HepG2 (cell line): ENCODE measurements around the gene CXCR5. TPM values are rescaled to one million over a fixed set of nuclear protein-coding genes. Genes with fewer than 3 reads are reported as not detected.

Source experiments
- ARNT ChIP-seq: fragments of 450-650 bp; IDR thresholded peaks from 2 replicates; pipeline ENCODE4 v1.6.1; 2017
- ATAD3A ChIP-seq: sonication (generic); formaldehyde crosslinking; IDR thresholded peaks from 2 replicates; pipeline ENCODE4 v1.4.0; 2020; ENCODE audit warnings: missing genetic modification reagents
- ELF1 ChIP-seq: sonication (generic); formaldehyde crosslinking; IDR thresholded peaks from 2 replicates; pipeline ENCODE4 v1.4.0; 2020; ENCODE audit warnings: missing genetic modification reagents
- ERF ChIP-seq: IDR thresholded peaks from 2 replicates; pipeline ENCODE4 v1.6.1; 2018; ENCODE audit warnings: missing biosample characterization, missing genetic modification reagents
- FOXJ3 ChIP-seq: sonication (generic); formaldehyde crosslinking; IDR thresholded peaks from 2 replicates; pipeline ENCODE4 v1.4.0; 2020; ENCODE audit warnings: missing genetic modification reagents, mild to moderate bottlenecking, borderline replicate concordance
- FUBP1 ChIP-seq: sonication (generic); formaldehyde crosslinking; IDR thresholded peaks from 2 replicates; pipeline ENCODE4 v1.5.1; 2020; ENCODE audit warnings: missing genetic modification reagents, mild to moderate bottlenecking, borderline replicate concordance
- GABPB1 ChIP-seq: IDR thresholded peaks from 2 replicates; pipeline ENCODE4 v1.6.1; 2016; ENCODE audit warnings: mild to moderate bottlenecking, missing genetic modification reagents, moderate library complexity, missing compliant biosample characterization
- HNF4G ChIP-seq, 2 experiments: sonication (generic) in 1 of 2; formaldehyde crosslinking in 1 of 2; IDR thresholded peaks; 2 replicates each; pipeline versions ENCODE4 v1.4.0 to v1.6.1; 2011 to 2020; ENCODE audit warnings: borderline replicate concordance in 2 of 2, low read depth in 2 of 2, mild to moderate bottlenecking in 2 of 2, low read length in 1 of 2, missing genetic modification reagents in 1 of 2, moderate library complexity in 1 of 2
- HNRNPH1 ChIP-seq: fragments of 200-400 bp; formaldehyde crosslinking; optimal IDR thresholded peaks from 2 replicates; pipeline ENCODE3; 2017; ENCODE audit warnings: mild to moderate bottlenecking, low read depth, low read length
- ISL2 ChIP-seq: sonication (generic); formaldehyde crosslinking; IDR thresholded peaks from 2 replicates; pipeline ENCODE4 v1.5.0; 2020; ENCODE audit warnings: missing genetic modification reagents
- JUN ChIP-seq: sonication (generic); formaldehyde crosslinking; IDR thresholded peaks from 2 replicates; pipeline ENCODE4 v1.4.0; 2020; ENCODE audit warnings: mild to moderate bottlenecking, missing genetic modification reagents
- MAFF ChIP-seq: IDR thresholded peaks from 2 replicates; pipeline ENCODE4 v1.6.1; 2011; ENCODE audit warnings: low read depth, low read length, improper control_type of control experiment
- NR2C2 ChIP-seq: sonication (generic); formaldehyde crosslinking; IDR thresholded peaks from 2 replicates; pipeline ENCODE4 v1.4.0; 2020; ENCODE audit warnings: missing genetic modification reagents, mild to moderate bottlenecking, moderate library complexity, borderline replicate concordance
- PPARG ChIP-seq: conservative IDR thresholded peaks from 2 replicates; pipeline ENCODE4 v1.6.1; 2016; ENCODE audit warnings: missing biosample characterization, missing genetic modification reagents
- RARG ChIP-seq: sonication (generic); formaldehyde crosslinking; IDR thresholded peaks from 2 replicates; pipeline ENCODE4 v1.4.0; 2020; ENCODE audit warnings: low read depth, mild to moderate bottlenecking, missing genetic modification reagents
- TEAD2 ChIP-seq: sonication (generic); formaldehyde crosslinking; IDR thresholded peaks from 2 replicates; pipeline ENCODE4 v1.9.0; 2021; ENCODE audit warnings: missing genetic modification reagents
- XRCC5 ChIP-seq: fragments of 200-400 bp; formaldehyde crosslinking; optimal IDR thresholded peaks from 2 replicates; pipeline ENCODE3; 2017; ENCODE audit warnings: mild to moderate bottlenecking, low read length
- ZFX ChIP-seq: sonication (generic); formaldehyde crosslinking; IDR thresholded peaks from 2 replicates; pipeline ENCODE4 v1.4.0; 2020; ENCODE audit warnings: mild to moderate bottlenecking, low read depth, missing genetic modification reagents, moderate library complexity
- ZNF484 ChIP-seq: sonication (generic); formaldehyde crosslinking; IDR thresholded peaks from 2 replicates; pipeline ENCODE4 v1.5.1; 2020; ENCODE audit warnings: mild to moderate bottlenecking, low read depth, missing genetic modification reagents, borderline replicate concordance
- ZNF546 ChIP-seq: sonication (generic); formaldehyde crosslinking; conservative IDR thresholded peaks from 2 replicates; pipeline ENCODE4 v1.8.1; 2023; ENCODE audit warnings: mild to moderate bottlenecking, missing genetic modification reagents
- ZNF616 ChIP-seq: sonication (generic); formaldehyde crosslinking; IDR thresholded peaks from 2 replicates; pipeline ENCODE4 v1.5.0; 2020; ENCODE audit warnings: low read depth, mild to moderate bottlenecking, missing genetic modification reagents
- ZNF652 ChIP-seq: IDR thresholded peaks from 2 replicates; pipeline ENCODE4 v1.6.1; 2016; ENCODE audit warnings: low read depth, borderline replicate concordance
- ZNF740 ChIP-seq: sonication (generic); formaldehyde crosslinking; IDR thresholded peaks from 2 replicates; pipeline ENCODE4 v1.4.0; 2020; ENCODE audit warnings: missing genetic modification reagents
- ZNF850 ChIP-seq: sonication (generic); formaldehyde crosslinking; conservative IDR thresholded peaks from 2 replicates; pipeline ENCODE4 v1.9.0; 2021; ENCODE audit warnings: mild to moderate bottlenecking, missing genetic modification reagents
- ZUFSP ChIP-seq: sonication (generic); formaldehyde crosslinking; IDR thresholded peaks from 2 replicates; pipeline ENCODE4 v1.9.0; 2021; ENCODE audit warnings: missing genetic modification reagents, mild to moderate bottlenecking, borderline replicate concordance
- polyA plus RNA-seq, 8 experiments: library from polyadenylated mRNA; depleted of rRNA in 3 of 8; stranded (reverse) in 7 of 8; unstranded in 1 of 8; fragments of >200 nt; fragmentation: Illumina TruSeq in 4 of 8; extraction: Trizol in 4 of 8; gene quantifications; 2 replicates each; pipeline versions ENCODE4 v1.2.1 to v1.2.3, GENCODE V29; 2011 to 2016; ENCODE audit warnings: low read depth in 4 of 8, missing spikeins in 1 of 8, mixed read lengths in 1 of 8; ENCODE audit not compliant: insufficient read depth in 1 of 8
- total RNA-seq, 5 experiments: library from RNA; depleted of rRNA; stranded (reverse); fragments of >200 nt; fragmentation: Illumina TruSeq; extraction: Trizol; gene quantifications; 2 replicates each; pipeline ENCODE4 v1.2.3, GENCODE V29; 2016; ENCODE audit warnings: low read depth in 1 of 5

The CXCR5 gene
- total and polyA plus RNA-seq, 2 of the 13 experiments (the other 11 are each of a cell fraction or from before 2014, with no cell fraction given), result not detected

GRCh38 chr11:118930094-118930712 lies 46.5 kb downstream of the CXCR5 start (continued):
- TF ChIP-seq ZNF616 (CRISPR knock-in tag) (no peak), JUN (CRISPR knock-in tag) (no peak), ZNF546 (CRISPR knock-in tag) (0 out of 2 replicates have a peak, but pooled peaks have one; percentile 39), GABPB1 (CRISPR knock-in tag) (no peak), MAFF (no peak), ELF1 (CRISPR knock-in tag) (peak; percentile 32; the same call in 1 of the 2 replicates), TEAD2 (CRISPR knock-in tag) (no peak), FUBP1 (CRISPR knock-in tag) (no peak), RARG (CRISPR knock-in tag) (no peak), ZFX (CRISPR knock-in tag) (no peak), NR2C2 (no peak), PPARG (CRISPR knock-in tag) (no peak; the same call in 1 of the 2 replicates), ZNF850 (no peak), XRCC5 (peak; percentile 88), ZNF484 (CRISPR knock-in tag) (no peak), ZUFSP (no peak), ERF (CRISPR knock-in tag) (0 out of 2 replicates have a peak, but pooled peaks have one; percentile 23), HNF4G (IDR thresholded peaks at IDR 0.05; ENCODE audit: borderline replicate concordance, low read depth, low read length) (no peak), HNF4G (CRISPR knock-in tag; IDR thresholded peaks at IDR 0.05; ENCODE audit: borderline replicate concordance, low read depth) (no peak), ZNF652 (peak; percentile 96), FOXJ3 (CRISPR knock-in tag) (no peak), ARNT (no peak), ZNF740 (0 out of 2 replicates have a peak, but pooled peaks have one; percentile 43), ISL2 (CRISPR knock-in tag) (no peak), HNRNPH1 (no peak), ATAD3A (CRISPR knock-in tag) (no peak)
